HepG2 (cell line): Measurements from ENCODE around the gene DCUN1D3. TPM values are rescaled to one million over a fixed set of nuclear protein-coding genes. Genes with fewer than 3 reads are reported as not detected.

ENCODE experiments used
- AHR ChIP-seq: IDR thresholded peaks from 2 replicates; pipeline ENCODE4 v1.6.1; 2018; ENCODE audit warnings: missing genetic modification reagents, missing compliant biosample characterization
- DPF2 ChIP-seq: sonication (generic); formaldehyde crosslinking; IDR thresholded peaks from 2 replicates; pipeline ENCODE4 v1.4.0; 2020; ENCODE audit warnings: mild to moderate bottlenecking, low read depth, missing genetic modification reagents, borderline replicate concordance
- EZH2 ChIP-seq: conservative IDR thresholded peaks from 2 replicates; pipeline ENCODE4 v1.6.1; 2012; ENCODE audit warnings: mild to moderate bottlenecking, low read depth, low read length, moderate library complexity
- FIP1L1 ChIP-seq: fragments of 200-400 bp; formaldehyde crosslinking; IDR thresholded peaks from 2 replicates; pipeline ENCODE4 v1.6.1; 2018; ENCODE audit warnings: low read depth, mild to moderate bottlenecking, low read length, moderate library complexity, borderline replicate concordance; ENCODE audit not compliant: insufficient read depth
- GTF2F1 ChIP-seq: fragments of 150-350 bp; IDR thresholded peaks from 2 replicates; pipeline ENCODE4 v1.6.1; 2014; ENCODE audit warnings: low read length
- HDAC6 ChIP-seq: fragments of 200-600 bp; sonication (generic); IDR thresholded peaks from 2 replicates; pipeline ENCODE4 v1.7.0; 2017; ENCODE audit warnings: mild to moderate bottlenecking, antibody characterized with exemption, low read length, low read depth
- IKZF1 ChIP-seq: fragments of 450-650 bp; IDR thresholded peaks from 2 replicates; pipeline ENCODE4 v1.7.1; 2016
- KLF9 ChIP-seq: IDR thresholded peaks from 2 replicates; pipeline ENCODE4 v1.6.1; 2016; ENCODE audit warnings: low read depth
- MED8 ChIP-seq: sonication (generic); formaldehyde crosslinking; IDR thresholded peaks from 2 replicates; pipeline ENCODE4 v1.8.1; 2023; ENCODE audit warnings: mild to moderate bottlenecking, missing genetic modification reagents; ENCODE audit not compliant: insufficient replicate concordance
- RELA ChIP-seq: sonication (generic); formaldehyde crosslinking; IDR thresholded peaks from 2 replicates; pipeline ENCODE4 v1.4.0; 2020; ENCODE audit warnings: missing genetic modification reagents
- YEATS2 ChIP-seq: sonication (generic); formaldehyde crosslinking; IDR thresholded peaks from 2 replicates; pipeline ENCODE4 v1.4.0; 2020; ENCODE audit warnings: missing genetic modification reagents, borderline replicate concordance
- YEATS4 ChIP-seq: sonication (generic); formaldehyde crosslinking; IDR thresholded peaks from 2 replicates; pipeline ENCODE4 v1.4.0; 2020; ENCODE audit warnings: missing genetic modification reagents, borderline replicate concordance
- ZFP82 ChIP-seq: sonication (generic); formaldehyde crosslinking; IDR thresholded peaks from 2 replicates; pipeline ENCODE4 v1.5.1; 2020; ENCODE audit warnings: mild to moderate bottlenecking, missing genetic modification reagents, borderline replicate concordance
- ZNF235 ChIP-seq: sonication (generic); formaldehyde crosslinking; IDR thresholded peaks from 2 replicates; pipeline ENCODE4 v1.8.1; 2023; ENCODE audit warnings: mild to moderate bottlenecking, missing genetic modification reagents, borderline replicate concordance
- ZNF430 ChIP-seq: sonication (generic); formaldehyde crosslinking; IDR thresholded peaks from 2 replicates; pipeline ENCODE4 v1.9.0; 2021; ENCODE audit warnings: mild to moderate bottlenecking, missing genetic modification reagents
- ZNF432 ChIP-seq: sonication (generic); formaldehyde crosslinking; IDR thresholded peaks from 2 replicates; pipeline ENCODE4 v1.5.0; 2020; ENCODE audit warnings: missing genetic modification reagents, mild to moderate bottlenecking, borderline replicate concordance
- ZNF552 ChIP-seq: sonication (generic); formaldehyde crosslinking; IDR thresholded peaks from 2 replicates; pipeline ENCODE4 v1.9.0; 2022; ENCODE audit warnings: missing genetic modification reagents, mild to moderate bottlenecking, borderline replicate concordance
- ZNF616 ChIP-seq: sonication (generic); formaldehyde crosslinking; IDR thresholded peaks from 2 replicates; pipeline ENCODE4 v1.5.0; 2020; ENCODE audit warnings: low read depth, mild to moderate bottlenecking, missing genetic modification reagents
- ZNF850 ChIP-seq: sonication (generic); formaldehyde crosslinking; conservative IDR thresholded peaks from 2 replicates; pipeline ENCODE4 v1.9.0; 2021; ENCODE audit warnings: mild to moderate bottlenecking, missing genetic modification reagents
- ZZZ3 ChIP-seq: sonication (generic); formaldehyde crosslinking; IDR thresholded peaks from 2 replicates; pipeline ENCODE4 v1.4.0; 2020; ENCODE audit warnings: missing genetic modification reagents, mild to moderate bottlenecking, borderline replicate concordance
- polyA plus RNA-seq, 8 experiments: library from polyadenylated mRNA; depleted of rRNA in 3 of 8; stranded (reverse) in 7 of 8; unstranded in 1 of 8; fragments of >200 nt; fragmentation: Illumina TruSeq in 4 of 8; extraction: Trizol in 4 of 8; gene quantifications; 2 replicates each; pipeline versions ENCODE4 v1.2.1 to v1.2.3, GENCODE V29; 2011 to 2016; ENCODE audit warnings: low read depth in 4 of 8, missing spikeins in 1 of 8, mixed read lengths in 1 of 8; ENCODE audit not compliant: insufficient read depth in 1 of 8
- total RNA-seq, 5 experiments: library from RNA; depleted of rRNA; stranded (reverse); fragments of >200 nt; fragmentation: Illumina TruSeq; extraction: Trizol; gene quantifications; 2 replicates each; pipeline ENCODE4 v1.2.3, GENCODE V29; 2016; ENCODE audit warnings: low read depth in 1 of 5
- TF ChIP-seq, protein P1 (sequence below): fragments of 450-650 bp; IDR thresholded peaks from 2 replicates; pipeline ENCODE4 v1.6.1; 2017
- TF ChIP-seq, protein P2 (sequence below): sonication (generic); formaldehyde crosslinking; IDR thresholded peaks from 2 replicates; pipeline ENCODE4 v1.5.0; 2020; ENCODE audit warnings: mild to moderate bottlenecking, missing genetic modification reagents, moderate library complexity
- TF ChIP-seq, protein P3 (sequence below): sonication (generic); formaldehyde crosslinking; conservative IDR thresholded peaks from 2 replicates; pipeline ENCODE4 v1.8.0; 2022; ENCODE audit warnings: mild to moderate bottlenecking, moderate library complexity, missing genetic modification reagents
- TF ChIP-seq, protein P4 (sequence below): sonication (generic); formaldehyde crosslinking; IDR thresholded peaks from 2 replicates; pipeline ENCODE4 v1.8.0; 2022; ENCODE audit warnings: missing genetic modification reagents, mild to moderate bottlenecking, inconsistent platforms, borderline replicate concordance

DCUN1D3 gene
- total and polyA plus RNA-seq, 2 of the 13 experiments (the other 11 are each of a cell fraction or from before 2014, with no cell fraction given) = 5.0 to 19.3 TPM

DNA sequence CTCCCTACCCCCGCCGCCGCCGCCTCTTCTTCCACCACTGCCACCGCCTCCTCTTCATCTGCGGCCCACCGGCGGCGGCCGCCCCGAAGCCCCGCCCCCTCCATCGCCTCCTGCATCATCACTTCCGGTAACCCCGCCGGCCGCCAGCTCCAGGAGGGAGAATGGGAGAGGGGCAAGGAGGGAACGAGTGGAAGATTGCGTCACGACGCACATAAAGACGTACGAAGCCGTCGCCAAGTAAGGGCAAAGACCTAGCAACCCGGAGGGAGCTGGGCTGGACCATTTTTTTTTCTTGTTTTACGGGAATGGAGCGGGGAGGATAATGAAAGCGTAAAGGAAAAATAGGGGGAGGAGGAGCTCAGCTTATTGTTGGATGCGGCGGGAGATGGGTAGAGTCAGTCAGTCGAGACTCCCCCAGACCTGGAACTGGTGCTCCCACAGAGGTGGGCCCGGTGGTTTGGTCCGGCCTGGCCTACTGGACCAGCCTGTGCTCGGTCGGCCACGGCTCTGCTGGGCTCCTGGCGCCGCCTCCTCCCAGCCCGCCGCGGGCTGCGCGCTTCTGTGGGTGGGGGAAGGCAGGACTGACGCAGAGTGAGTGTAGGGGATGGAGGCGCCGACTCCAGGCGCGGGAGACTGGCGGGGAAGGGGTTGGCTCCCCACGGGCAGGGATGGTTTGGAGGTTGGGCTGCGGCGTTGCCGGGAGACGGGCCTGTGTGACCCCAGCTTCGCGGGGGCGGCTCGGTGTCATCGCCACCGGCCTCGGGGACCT is at the start of gene DCUN1D3, which contains the start of gene LYRM1 (continued):
- TF ChIP-seq YEATS4 (CRISPR knock-in tag) (peak; percentile 90; the same call in 1 of the 2 replicates), ZZZ3 (CRISPR knock-in tag) (no peak; the same call in 1 of the 2 replicates), MED8 (CRISPR knock-in tag) (peak; percentile 85), ZNF552 (CRISPR knock-in tag) (peak; percentile 75; the same call in 1 of the 2 replicates), ZNF850 (no peak; the same call in 1 of the 2 replicates), ZNF432 (CRISPR knock-in tag) (no peak), ZNF235 (CRISPR knock-in tag) (peak; percentile 83), EZH2 (no peak), KLF9 (CRISPR knock-in tag) (no peak), YEATS2 (CRISPR knock-in tag) (peak; percentile 60; the same call in 1 of the 2 replicates), ZFP82 (CRISPR knock-in tag) (peak; percentile 89; the same call in 1 of the 2 replicates), ZNF616 (CRISPR knock-in tag) (no peak; the same call in 1 of the 2 replicates), IKZF1 (no peak), HDAC6 (no peak), FIP1L1 (no peak; the same call in 1 of the 2 replicates), DPF2 (CRISPR knock-in tag) (no peak), RELA (CRISPR knock-in tag) (no peak), ZNF430 (CRISPR knock-in tag) (0 out of 2 replicates have a peak, but pooled peaks have one; percentile 27), AHR (CRISPR knock-in tag) (0 out of 2 replicates have a peak, but pooled peaks have one; percentile 73), GTF2F1 (no peak)
- TF ChIP-seq, protein P1, sequence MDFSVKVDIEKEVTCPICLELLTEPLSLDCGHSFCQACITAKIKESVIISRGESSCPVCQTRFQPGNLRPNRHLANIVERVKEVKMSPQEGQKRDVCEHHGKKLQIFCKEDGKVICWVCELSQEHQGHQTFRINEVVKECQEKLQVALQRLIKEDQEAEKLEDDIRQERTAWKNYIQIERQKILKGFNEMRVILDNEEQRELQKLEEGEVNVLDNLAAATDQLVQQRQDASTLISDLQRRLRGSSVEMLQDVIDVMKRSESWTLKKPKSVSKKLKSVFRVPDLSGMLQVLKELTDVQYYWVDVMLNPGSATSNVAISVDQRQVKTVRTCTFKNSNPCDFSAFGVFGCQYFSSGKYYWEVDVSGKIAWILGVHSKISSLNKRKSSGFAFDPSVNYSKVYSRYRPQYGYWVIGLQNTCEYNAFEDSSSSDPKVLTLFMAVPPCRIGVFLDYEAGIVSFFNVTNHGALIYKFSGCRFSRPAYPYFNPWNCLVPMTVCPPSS = no peak
- TF ChIP-seq, protein P2, sequence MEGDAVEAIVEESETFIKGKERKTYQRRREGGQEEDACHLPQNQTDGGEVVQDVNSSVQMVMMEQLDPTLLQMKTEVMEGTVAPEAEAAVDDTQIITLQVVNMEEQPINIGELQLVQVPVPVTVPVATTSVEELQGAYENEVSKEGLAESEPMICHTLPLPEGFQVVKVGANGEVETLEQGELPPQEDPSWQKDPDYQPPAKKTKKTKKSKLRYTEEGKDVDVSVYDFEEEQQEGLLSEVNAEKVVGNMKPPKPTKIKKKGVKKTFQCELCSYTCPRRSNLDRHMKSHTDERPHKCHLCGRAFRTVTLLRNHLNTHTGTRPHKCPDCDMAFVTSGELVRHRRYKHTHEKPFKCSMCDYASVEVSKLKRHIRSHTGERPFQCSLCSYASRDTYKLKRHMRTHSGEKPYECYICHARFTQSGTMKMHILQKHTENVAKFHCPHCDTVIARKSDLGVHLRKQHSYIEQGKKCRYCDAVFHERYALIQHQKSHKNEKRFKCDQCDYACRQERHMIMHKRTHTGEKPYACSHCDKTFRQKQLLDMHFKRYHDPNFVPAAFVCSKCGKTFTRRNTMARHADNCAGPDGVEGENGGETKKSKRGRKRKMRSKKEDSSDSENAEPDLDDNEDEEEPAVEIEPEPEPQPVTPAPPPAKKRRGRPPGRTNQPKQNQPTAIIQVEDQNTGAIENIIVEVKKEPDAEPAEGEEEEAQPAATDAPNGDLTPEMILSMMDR (CRISPR knock-in tag) = peak; percentile 14
- TF ChIP-seq, protein P3, sequence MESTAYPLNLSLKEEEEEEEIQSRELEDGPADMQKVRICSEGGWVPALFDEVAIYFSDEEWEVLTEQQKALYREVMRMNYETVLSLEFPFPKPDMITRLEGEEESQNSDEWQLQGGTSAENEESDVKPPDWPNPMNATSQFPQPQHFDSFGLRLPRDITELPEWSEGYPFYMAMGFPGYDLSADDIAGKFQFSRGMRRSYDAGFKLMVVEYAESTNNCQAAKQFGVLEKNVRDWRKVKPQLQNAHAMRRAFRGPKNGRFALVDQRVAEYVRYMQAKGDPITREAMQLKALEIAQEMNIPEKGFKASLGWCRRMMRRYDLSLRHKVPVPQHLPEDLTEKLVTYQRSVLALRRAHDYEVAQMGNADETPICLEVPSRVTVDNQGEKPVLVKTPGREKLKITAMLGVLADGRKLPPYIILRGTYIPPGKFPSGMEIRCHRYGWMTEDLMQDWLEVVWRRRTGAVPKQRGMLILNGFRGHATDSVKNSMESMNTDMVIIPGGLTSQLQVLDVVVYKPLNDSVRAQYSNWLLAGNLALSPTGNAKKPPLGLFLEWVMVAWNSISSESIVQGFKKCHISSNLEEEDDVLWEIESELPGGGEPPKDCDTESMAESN (CRISPR knock-in tag) = peak; percentile 77; the same call in 1 of the 2 replicates
- TF ChIP-seq, protein P4, sequence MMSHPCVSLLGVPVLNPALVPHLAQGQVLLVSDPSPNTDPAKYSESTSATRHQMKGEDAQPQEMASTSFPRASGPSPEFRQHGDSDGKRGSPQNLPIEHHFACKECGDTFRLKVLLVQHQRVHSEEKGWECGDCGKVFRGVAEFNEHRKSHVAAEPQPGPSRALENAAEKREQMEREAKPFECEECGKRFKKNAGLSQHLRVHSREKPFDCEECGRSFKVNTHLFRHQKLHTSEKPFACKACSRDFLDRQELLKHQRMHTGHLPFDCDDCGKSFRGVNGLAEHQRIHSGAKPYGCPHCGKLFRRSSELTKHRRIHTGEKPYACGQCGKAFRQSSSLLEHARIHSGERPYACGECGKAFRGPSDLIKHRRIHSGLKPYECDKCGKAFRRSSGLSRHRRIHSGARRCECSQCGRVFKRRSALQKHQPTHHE (CRISPR knock-in tag) = peak; percentile 55; the same call in 1 of the 2 replicates
